ENCODE data around the gene MAP2K3.
"Not testable (repeated sequence)": the region's sequence is repeated elsewhere in the genome, so short reads cannot be mapped to it uniquely, and the experiment has no call there.

Gene MAP2K3

DNA sequence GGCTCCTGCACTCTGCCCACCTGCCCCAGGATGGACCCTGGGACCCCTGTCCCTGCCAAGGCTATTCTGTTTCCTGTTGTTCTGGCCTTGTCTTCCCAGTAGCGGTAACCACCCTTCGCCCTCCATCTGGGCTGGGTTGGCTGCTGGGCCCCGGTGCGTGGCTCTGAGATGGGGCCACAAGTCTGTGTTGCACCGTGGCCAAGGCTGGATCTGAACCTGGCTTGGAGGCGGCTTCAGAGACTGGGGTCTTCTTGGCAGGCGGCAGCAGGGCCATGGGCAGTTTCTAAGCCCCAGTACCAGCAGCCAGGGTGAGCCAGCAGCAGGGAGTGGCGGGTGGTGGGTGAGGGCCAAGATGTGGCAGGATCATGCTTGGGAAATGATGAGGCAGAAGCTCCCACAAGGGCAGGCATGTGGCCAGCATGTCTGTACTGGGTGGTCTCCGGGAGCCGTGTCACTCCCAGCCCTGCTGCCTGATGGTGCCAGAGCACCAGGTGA is 12.6 kb downstream of the MAP2K3 start:
- DNase-seq, result no peak

- DNase-seq, result no peak
Observed at GRCh38 chr17:21297597-21297996, 13.1 kb downstream of the MAP2K3 start.

DNA sequence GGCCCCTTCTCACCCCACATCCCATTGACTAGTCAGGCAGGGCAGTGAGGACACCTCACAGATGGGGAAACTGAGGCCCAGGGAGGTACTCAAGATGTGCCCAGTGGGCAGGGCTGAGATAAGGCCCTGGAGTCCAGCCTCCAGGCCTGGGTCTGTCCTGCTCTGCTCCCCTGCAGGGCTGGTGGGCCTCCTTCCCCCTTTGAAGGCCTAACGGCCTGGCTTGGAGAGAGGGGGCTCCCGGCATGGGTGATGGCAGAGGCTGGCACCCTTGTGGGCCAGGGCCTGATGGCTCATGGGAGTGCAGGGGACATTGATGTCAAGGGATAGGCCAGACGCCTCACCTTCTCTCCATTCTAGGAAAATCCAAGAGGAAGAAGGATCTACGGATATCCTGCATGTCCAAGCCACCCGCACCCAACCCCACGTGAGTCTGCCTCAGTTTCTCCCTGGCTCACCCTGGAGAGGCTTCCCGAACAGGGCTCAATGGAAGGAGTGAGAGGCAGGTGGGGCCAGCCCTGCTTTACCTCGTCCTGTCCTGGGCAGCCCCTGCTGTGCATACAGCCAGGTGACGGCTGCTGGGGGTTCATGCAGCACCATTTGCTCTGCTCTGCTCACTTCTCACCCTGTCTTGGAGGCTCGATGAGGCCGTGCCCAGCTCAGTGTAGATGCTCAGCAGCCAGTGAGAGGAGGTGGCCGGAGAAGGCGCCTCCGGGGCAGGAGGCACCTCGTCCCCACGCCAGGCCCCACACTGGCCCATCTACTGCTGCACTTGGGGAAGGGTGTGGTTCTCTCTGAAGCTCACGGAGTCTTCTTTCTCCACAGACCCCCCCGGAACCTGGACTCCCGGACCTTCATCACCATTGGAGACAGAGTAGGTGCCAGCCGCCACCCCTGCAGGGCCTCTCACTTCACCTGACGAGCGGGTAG is 13.8 kb downstream of the MAP2K3 start:
- no peak for DNase-seq

DNA sequence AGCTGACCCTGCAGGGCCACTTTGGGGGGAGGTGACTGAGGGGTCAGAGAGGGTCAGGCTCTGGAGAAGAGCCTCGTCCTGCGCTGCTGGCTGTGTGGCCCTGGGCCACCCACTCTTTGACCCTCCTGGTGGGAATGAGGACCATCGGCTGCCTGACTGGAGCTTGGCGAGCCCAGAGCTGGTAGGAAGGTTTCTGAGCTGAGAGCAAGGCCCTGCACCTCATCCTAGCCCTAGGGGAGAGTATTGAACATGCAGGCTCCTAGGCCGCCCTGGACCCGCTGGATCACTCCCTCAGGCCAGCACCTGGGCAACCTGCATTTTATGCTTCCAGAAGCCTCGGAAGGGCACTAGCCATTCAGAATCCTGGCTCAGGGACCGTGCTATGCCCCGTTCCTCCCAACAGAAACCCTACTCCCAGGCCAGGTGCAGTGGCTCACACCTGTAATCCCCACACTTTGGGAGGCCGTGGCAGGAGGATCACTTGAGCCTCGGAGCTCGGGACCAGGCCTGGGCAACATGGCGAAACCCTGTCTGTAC is 14.5 kb downstream of the MAP2K3 start:
- DNase-seq, result no peak

DNA sequence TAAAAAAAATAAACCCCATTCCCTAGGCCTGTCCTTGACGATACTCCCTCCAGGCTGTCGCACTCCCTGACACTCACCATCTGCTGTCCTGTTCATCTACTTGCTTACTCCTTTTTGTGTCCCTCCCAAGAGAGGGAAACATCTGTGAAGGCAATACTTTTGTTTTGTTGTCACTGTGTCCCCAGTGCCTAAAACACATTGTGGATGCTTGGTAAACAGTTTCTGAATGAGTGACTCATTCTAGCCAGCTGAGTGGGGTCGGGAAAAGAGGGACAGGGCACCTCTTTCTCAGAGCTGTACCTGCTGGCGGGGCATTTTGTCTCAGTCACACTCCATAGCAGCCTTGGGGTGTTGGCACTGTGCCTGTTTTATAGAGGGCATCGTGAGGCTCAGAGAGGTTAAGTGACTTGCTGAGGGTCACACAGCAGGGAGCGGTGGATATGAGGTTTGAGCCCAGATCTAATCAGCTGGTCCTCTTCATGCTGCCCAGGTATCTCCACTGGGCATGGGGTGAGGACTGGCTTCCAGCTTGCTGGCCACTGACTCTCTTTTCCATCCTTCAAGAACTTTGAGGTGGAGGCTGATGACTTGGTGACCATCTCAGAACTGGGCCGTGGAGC is 15.6 kb downstream of the MAP2K3 start:
- no peak for DNase-seq

DNA sequence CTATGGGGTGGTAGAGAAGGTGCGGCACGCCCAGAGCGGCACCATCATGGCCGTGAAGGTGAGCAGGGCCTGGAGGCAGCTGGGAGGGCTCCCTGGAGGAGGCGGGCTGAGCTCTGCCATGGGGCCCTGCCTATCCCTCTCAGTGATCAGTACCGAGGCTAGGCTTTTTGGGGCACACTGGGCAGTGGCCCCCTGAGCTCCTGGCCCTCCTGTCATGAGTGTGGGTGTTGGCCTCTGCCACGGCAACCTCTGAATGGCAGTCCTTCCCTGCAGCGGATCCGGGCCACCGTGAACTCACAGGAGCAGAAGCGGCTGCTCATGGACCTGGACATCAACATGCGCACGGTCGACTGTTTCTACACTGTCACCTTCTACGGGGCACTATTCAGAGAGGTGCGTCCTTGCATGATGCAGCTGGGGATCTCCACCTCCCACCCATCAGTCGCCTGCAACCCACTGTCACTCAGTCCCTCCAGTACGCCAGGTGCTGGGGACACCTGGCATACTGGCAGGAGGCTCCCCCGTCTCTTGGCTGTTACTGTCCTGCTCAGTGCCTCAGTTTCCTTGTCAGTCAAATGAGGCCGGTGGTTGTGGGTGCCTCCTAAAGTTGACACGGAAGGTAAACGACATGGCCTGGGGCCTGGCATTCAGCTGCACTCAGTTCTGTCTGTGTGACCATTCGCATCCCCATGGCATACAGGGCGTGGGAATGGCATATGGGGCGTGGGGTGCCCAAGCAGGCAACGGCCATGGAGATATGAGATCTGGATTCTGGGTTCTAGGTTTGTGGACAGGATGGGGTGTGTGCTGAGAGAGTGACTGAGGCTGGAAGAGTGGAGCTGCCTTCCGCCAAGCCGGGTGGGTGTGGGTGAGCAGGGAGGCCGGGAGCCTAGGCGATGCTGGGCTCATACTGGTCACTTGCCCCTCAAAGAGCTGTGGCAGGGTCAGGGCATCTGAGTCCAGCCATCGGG is 16.4 kb downstream of the MAP2K3 start:
- DNase-seq, result no peak

GRCh38 chr17:21301593-21302550 is 17.4 kb downstream of the MAP2K3 start:
- DNase-seq, result no peak

DNA sequence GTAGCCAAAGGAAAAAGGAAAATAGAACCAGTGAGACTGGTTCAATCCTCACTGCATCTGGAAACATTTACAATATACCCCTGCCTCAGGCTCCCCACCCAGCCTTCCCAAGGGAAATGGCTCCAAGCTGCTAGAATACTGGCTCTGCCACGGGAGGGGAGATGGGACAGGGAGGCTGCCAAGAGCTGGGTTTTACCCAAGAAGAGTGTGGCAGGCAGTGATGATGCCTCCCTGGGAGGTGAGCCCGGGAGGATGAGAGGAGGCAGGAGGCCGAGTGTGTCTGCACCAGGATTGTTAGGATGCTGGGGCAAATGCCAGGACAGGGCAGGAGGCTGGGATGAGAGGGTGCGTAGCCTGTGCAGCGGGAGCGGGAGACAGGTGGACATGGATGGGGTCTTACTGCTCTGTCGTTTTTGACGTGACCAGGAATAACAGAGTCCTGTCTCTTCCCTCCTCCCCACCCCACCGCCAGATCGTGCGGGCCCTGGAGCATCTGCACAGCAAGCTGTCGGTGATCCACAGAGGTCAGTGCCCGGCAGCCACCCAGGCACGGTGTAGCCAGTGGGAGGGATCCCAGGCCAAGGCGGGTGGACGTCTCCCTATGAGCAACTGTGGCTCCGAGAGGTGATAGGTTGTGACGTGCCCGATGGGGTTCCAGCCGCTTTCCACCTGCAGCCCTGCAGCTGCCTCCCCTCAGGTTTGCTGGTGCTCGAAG is 18.4 kb downstream of the MAP2K3 start:
- no peak for DNase-seq

DNA sequence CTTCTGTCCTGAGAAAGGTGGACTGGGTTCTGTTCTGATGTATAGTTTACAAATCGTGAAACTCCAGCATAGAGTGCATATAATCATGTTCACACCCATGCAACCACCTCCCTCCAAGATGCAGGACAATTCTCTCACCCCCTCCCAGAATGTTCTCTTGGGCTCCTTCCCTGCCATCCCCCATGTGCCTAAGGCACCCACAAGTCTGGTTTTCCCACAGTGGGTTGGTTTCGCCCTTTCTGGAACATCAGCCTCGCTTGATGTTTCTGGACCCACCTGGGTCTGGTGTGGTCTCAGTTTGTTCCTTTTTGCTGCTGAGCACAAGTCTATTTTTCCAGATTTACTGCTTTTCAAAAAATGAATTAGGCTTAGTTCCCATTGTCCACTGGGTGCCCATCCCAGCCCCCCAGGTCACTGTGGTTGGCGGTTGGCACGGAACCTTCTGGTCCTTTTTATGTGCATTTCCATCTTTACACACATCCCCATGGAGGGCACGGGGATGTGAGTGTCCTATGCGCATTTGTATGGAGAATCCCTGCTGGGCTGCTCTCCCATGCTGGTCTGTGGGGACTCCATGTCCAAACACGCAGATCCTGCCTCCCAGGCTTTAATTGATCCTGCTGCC is 19.0 kb downstream of the MAP2K3 start:
- no peak for DNase-seq

DNA sequence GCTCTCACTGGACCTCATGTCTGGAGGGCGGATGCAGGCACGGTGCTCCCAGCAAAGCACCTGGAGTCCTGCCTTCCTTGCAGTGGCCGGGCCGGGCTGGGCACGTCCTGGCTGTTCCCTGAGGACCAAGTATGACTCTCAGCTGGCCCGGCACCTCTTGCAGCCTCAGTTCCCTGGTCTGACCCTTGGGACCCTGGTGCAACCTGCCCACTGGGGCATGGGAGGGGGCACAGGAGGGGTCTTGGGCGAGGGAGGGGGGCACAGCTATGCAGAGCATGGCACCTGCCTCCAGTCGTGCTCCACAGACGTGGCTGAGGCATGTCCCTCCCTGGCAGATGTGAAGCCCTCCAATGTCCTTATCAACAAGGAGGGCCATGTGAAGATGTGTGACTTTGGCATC is 19.6 kb downstream of the MAP2K3 start:
- DNase-seq, result no peak

- DNase-seq, result not testable (repeated sequence)
Observed at GRCh38 chr17:21304551-21305151, 20.1 kb downstream of the MAP2K3 start.

- not testable (repeated sequence) for DNase-seq
Observed at GRCh38 chr17:21305431-21306180, 21.1 kb downstream of the MAP2K3 start.

GRCh38 chr17:21306611-21307272 is 22.2 kb downstream of the MAP2K3 start:
- not testable (repeated sequence) for DNase-seq

DNA sequence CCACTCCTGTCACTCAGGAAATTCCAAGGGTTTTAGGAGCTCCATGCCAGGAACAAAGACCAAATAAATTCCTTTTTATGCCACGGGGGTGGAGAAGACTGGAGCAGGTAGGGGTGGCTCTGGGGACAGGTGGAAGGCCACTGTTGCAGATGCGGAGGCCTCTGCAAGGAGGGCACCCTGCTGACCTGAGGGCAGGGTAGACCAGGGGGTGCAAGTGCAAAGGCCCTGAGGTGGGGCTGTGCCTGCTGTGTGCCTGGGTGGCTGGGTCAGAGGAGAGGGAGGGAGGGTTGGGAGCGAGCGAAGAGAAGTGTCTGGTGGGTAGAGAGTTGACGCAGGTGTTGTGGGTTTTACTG is 22.7 kb downstream of the MAP2K3 start:
- DNase-seq, result not testable (repeated sequence)

GRCh38 chr17:21308931-21309381 is 24.4 kb downstream of the MAP2K3 start:
- DNase-seq, result not testable (repeated sequence)

GRCh38 chr17:21310061-21310765 is 25.7 kb downstream of the MAP2K3 start:
- DNase-seq, result not testable (repeated sequence)

Data from fibroblast of skin of abdomen (primary cell).